CD14-positive monocyte (primary cell): Measurements from ENCODE around the gene C2CD4D. TPM values are rescaled to one million over a fixed set of nuclear protein-coding genes. Genes with fewer than 3 reads are reported as not detected.
"Not testable (repeated sequence)": the region's sequence is repeated elsewhere in the genome, so short reads cannot be mapped to it uniquely, and the experiment has no call there.

Experiments used
- DNase-seq, 3 donors: peaks; one replicate each; pipeline ENCODE4 v3.0.0-alpha.2; 2011 to 2022
- H2AFZ ChIP-seq: 2 replicates; pipeline ENCODE4 v1.6.0; 2012; ENCODE audit warnings: mild to moderate bottlenecking, low read depth, low read length, inconsistent platforms; ENCODE audit not compliant: insufficient read depth, poor library complexity, severe bottlenecking
- H3K27ac ChIP-seq, 2 donors: 1 replicate in 1 of 2; 2 replicates in 1 of 2; pipeline ENCODE4 v1.5.1; 2012 to 2013; ENCODE audit warnings: low read length in 2 of 2, control low read depth in 1 of 2, inconsistent platforms in 1 of 2, low read depth in 1 of 2, mild to moderate bottlenecking in 1 of 2
- H3K27me3 ChIP-seq, 2 donors: one replicate each; pipeline versions ENCODE4 v1.6.0 to v1.6.1; 2011 to 2013; ENCODE audit warnings: low read length in 2 of 2; ENCODE audit not compliant: control insufficient read depth in 2 of 2, insufficient read depth in 2 of 2
- H3K36me3 ChIP-seq, 2 donors: replicated peaks in 1 of 2; 1 replicate in 1 of 2; 2 replicates in 1 of 2; pipeline versions ENCODE4 v1.5.1 to v1.6.1; 2012 to 2013; ENCODE audit warnings: low read length in 2 of 2, control low read depth in 1 of 2, inconsistent platforms in 1 of 2, mild to moderate bottlenecking in 1 of 2; ENCODE audit not compliant: insufficient read depth in 2 of 2, control insufficient read depth in 1 of 2
- H3K4me1 ChIP-seq, 2 donors: 1 replicate in 1 of 2; 2 replicates in 1 of 2; pipeline versions ENCODE4 v1.5.1 to v1.6.1; 2012 to 2013; ENCODE audit warnings: low read length in 2 of 2, control low read depth in 1 of 2, inconsistent platforms in 1 of 2, mild to moderate bottlenecking in 1 of 2, moderate library complexity in 1 of 2; ENCODE audit not compliant: insufficient read depth in 2 of 2, control insufficient read depth in 1 of 2
- H3K4me2 ChIP-seq: replicated peaks from 2 replicates; pipeline ENCODE3; 2012; ENCODE audit warnings: low read length, moderate library complexity, mild to moderate bottlenecking; ENCODE audit not compliant: poor library complexity, severe bottlenecking; ENCODE audit errors: extremely low read depth
- H3K4me3 ChIP-seq, 3 experiments: fragments of 200-600 bp in 1 of 3; sonication (generic) in 1 of 3; replicated peaks in 1 of 3; 1 replicate in 2 of 3; 2 replicates in 1 of 3; pipeline ENCODE4 v1.5.1; 2011 to 2013; ENCODE audit warnings: low read length in 3 of 3, mild to moderate bottlenecking in 3 of 3, control low read depth in 2 of 3, low read depth in 2 of 3, inconsistent platforms in 1 of 3, moderate library complexity in 1 of 3
- H3K79me2 ChIP-seq: 2 replicates; pipeline ENCODE4 v1.6.0; 2012; ENCODE audit warnings: mild to moderate bottlenecking, control low read depth, inconsistent platforms, low read length, moderate library complexity; ENCODE audit not compliant: insufficient read depth
- H3K9ac ChIP-seq: 2 replicates; pipeline ENCODE4 v1.6.0; 2017; ENCODE audit warnings: low read length, mild to moderate bottlenecking; ENCODE audit not compliant: insufficient read depth, poor library complexity, severe bottlenecking
- H3K9me3 ChIP-seq, 2 donors: replicated peaks in 1 of 2; 1 replicate in 1 of 2; 2 replicates in 1 of 2; pipeline versions ENCODE4 v1.5.1 to v1.6.1; 2012 to 2013; ENCODE audit warnings: low read length in 2 of 2, control low read depth in 1 of 2; ENCODE audit not compliant: control insufficient read depth in 1 of 2, insufficient read depth in 1 of 2
- H4K20me1 ChIP-seq: 2 replicates; pipeline ENCODE4 v1.6.0; 2012; ENCODE audit warnings: mild to moderate bottlenecking, low read length, control low read depth, moderate library complexity; ENCODE audit not compliant: insufficient read depth
- H3K27ac Mint-ChIP-seq, 7 donors: one replicate each; pipeline ENCODE4 v1.8.0; 2020; ENCODE audit warnings: mild to moderate bottlenecking in 7 of 7, mixed read lengths in 7 of 7, moderate library complexity in 6 of 7, inconsistent platforms in 2 of 7
- H3K27me3 Mint-ChIP-seq, 3 donors: one replicate each; pipeline ENCODE4 v1.8.0; 2021 to 2022; ENCODE audit warnings: low read depth in 3 of 3, mild to moderate bottlenecking in 3 of 3, mixed read lengths in 3 of 3, moderate library complexity in 3 of 3, inconsistent platforms in 1 of 3
- H3K36me3 Mint-ChIP-seq, 2 donors: one replicate each; pipeline ENCODE4 v1.8.0; 2020; ENCODE audit warnings: mixed read lengths in 2 of 2, inconsistent platforms in 1 of 2, mild to moderate bottlenecking in 1 of 2
- H3K4me1 Mint-ChIP-seq: one replicate; pipeline ENCODE4 v1.8.0; 2020; ENCODE audit warnings: mild to moderate bottlenecking, mixed read lengths
- H3K4me3 Mint-ChIP-seq, 2 donors: one replicate each; pipeline ENCODE4 v1.8.0; 2020; ENCODE audit warnings: mild to moderate bottlenecking in 2 of 2, mixed read lengths in 2 of 2, moderate library complexity in 1 of 2
- H3K9me3 Mint-ChIP-seq, 7 donors: one replicate each; pipeline ENCODE4 v1.8.0; 2020 to 2022; ENCODE audit warnings: mixed read lengths in 7 of 7, mild to moderate bottlenecking in 6 of 7, moderate library complexity in 6 of 7, inconsistent platforms in 2 of 7
- CTCF ChIP-seq: fragments of 200-600 bp; IDR thresholded peaks from one replicate; pipeline ENCODE4 v1.8.0; 2022; ENCODE audit warnings: antibody characterized with exemption, mild to moderate bottlenecking
- WGBS: methylation state at CpG from one replicate; pipeline ENCODE4 v1.1.5; 2013; ENCODE audit warnings: missing lambda C conversion rate; ENCODE audit not compliant: insufficient coverage; 5-methylcytosine and 5-hydroxymethylcytosine counted together
- intact Hi-C, 2 donors: fragments of 100-400 bp; cut with micrococcal nuclease; formaldehyde crosslinking; loops; one replicate each; pipeline versions ENCODE4 v1.15.0 to v1.15.1; 2023
- polyA plus RNA-seq, 3 donors: library from polyadenylated mRNA; depleted of rRNA in 1 of 3; unstranded in 2 of 3; stranded (reverse) in 1 of 3; fragments of 300-500 nt in 2 of 3; fragments of >200 nt in 1 of 3; fragmentation: Illumina TruSeq in 2 of 3; gene quantifications; 1 replicate in 2 of 3; 2 replicates in 1 of 3; pipeline ENCODE4 v1.2.3, GENCODE V29; 2012 to 2021

The C2CD4D gene
- polyA plus RNA-seq, 3 donors, result not detected

DNA sequence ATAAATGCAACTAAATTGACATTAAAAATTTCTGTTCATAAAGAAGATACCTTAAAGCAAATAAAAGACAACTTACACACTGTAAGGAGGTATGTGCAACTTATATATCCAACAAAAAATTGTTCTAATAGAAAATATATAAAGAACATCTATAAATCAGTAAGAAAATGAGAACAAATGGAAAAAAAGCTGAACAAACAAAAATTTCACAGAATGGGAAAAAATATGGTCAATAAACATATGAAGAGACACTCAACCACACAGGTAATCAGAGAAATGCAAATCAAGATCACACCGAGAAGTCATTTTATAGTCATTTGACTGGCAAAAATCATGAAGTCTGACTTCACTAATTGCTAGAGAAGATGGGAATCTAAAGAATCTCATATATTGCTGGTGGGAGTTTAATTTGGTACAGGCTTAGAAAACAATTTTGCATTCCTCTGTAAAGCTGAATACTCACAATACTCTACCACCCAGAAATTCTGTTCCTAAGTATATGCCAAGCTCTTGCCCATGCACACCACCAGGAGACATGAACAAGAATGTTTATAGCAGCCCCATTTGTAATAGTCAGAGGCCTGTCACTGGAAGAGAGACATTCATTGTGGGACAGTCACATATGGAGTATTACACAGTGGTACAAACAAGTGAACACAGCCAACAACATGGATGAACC lies 35.9 kb upstream of the C2CD4D start:
- H3K4me3 ChIP-seq, result no peak overlapping the region
- H3K4me1 ChIP-seq, result peaks cover 0 to 3% of the 10 kb centered on the region in 2 donors
- Mint-ChIP-seq H3K4me3 (no peak overlapping the region), H3K4me1 (peaks cover 8% of the 10 kb centered on the region), H3K27ac (no peak overlapping the region), H3K9me3 (no peaks in the 10 kb centered on the region), H3K27me3 (peaks cover 1 to 3% (median 1%) of the 10 kb centered on the region in 3 donors), H3K36me3 (peaks cover 9 to 16% of the 10 kb centered on the region in 2 donors)
- WGBS, result no CpG with 5 or more reads among the region's 1 CpG
- H4K20me1 ChIP-seq, result no peaks in the 10 kb centered on the region
- TF ChIP-seq CTCF, result no peak
- H3K79me2 ChIP-seq, result no peaks in the 10 kb centered on the region
- H3K9ac ChIP-seq, result no peak overlapping the region
- no peaks in the 10 kb centered on the region for H3K27me3 ChIP-seq
- H3K4me2 ChIP-seq, result no peak overlapping the region
- H3K27ac ChIP-seq, result no peak overlapping the region
- DNase-seq, result no peak
- H3K36me3 ChIP-seq, result peaks cover 0 to 6% of the 10 kb centered on the region in 2 donors
- H3K9me3 ChIP-seq, result no peaks in the 10 kb centered on the region
- H2AFZ ChIP-seq, result no peak overlapping the region
- intact Hi-C loops, result no loop called here

- H3K4me3 ChIP-seq, intact Hi-C loops, H4K20me1 ChIP-seq, H3K27me3 Mint-ChIP-seq, H3K27me3 ChIP-seq, H3K9ac ChIP-seq, H3K79me2 ChIP-seq, H3K9me3 ChIP-seq, H3K36me3 ChIP-seq, H3K4me2 ChIP-seq, H3K4me3 Mint-ChIP-seq, H3K27ac ChIP-seq, H2AFZ ChIP-seq, H3K9me3 Mint-ChIP-seq, DNase-seq, H3K27ac Mint-ChIP-seq: not testable (repeated sequence)
- Mint-ChIP-seq H3K4me1 (peaks cover 15% of the 10 kb centered on the region), H3K36me3 (peaks cover 9 to 16% of the 10 kb centered on the region in 2 donors)
- WGBS, result 21% methylated on average over 4 of the region's 9 CpGs
- H3K4me1 ChIP-seq, result peaks cover 6 to 11% of the 10 kb centered on the region in 2 donors
Observed at GRCh38 chr1:151872776-151873175, 33.2 kb upstream of the C2CD4D start.
